IMR-90 (cell line): ENCODE data around the gene PLXNB3. TPM values are rescaled to one million over a fixed set of nuclear protein-coding genes. Genes with fewer than 3 reads are reported as not detected.

Experiments
- ATAC-seq: fragments of 200-7000 bp; cut with Tn5 transposase; 2 replicates; pipeline ENCODE4 v1.9.1; 2020; ENCODE audit warnings: low read depth, mild to moderate bottlenecking, moderate library complexity
- BruUV-seq: library from RNA; stranded (reverse); fragments of 400-500 nt; replicated peaks from 2 replicates; lab custom pipeline; 2021; lab: Mats Ljungman, UMichigan
- CTCF ChIA-PET: fragments of 300-600 bp; formaldehyde crosslinking; extraction: SDS; loops from one replicate; lab custom pipeline; 2021; ENCODE audit warnings: antibody characterized with exemption; lab: Yijun Ruan, JAX
- POLR2A ChIA-PET: fragments of 300-600 bp; sonication (Branson Sonifier 250); formaldehyde crosslinking; loops from one replicate; lab custom pipeline; 2022; ENCODE audit warnings: antibody characterized with exemption; ENCODE audit not compliant: unreplicated experiment; lab: Charles Lee
- DNase-seq: peaks from one replicate; pipeline ENCODE4 v3.0.0; 2013
- H2AFZ ChIP-seq: replicated peaks from 2 replicates; pipeline ENCODE3; 2013; ENCODE audit warnings: low read length, mild to moderate bottlenecking; ENCODE audit not compliant: poor library complexity
- H2AK5ac ChIP-seq: 2 replicates; pipeline ENCODE4 v1.6.1; 2013; ENCODE audit warnings: low read depth, low read length, inconsistent platforms
- H2AK9ac ChIP-seq: replicated peaks from 2 replicates; pipeline ENCODE3; 2013; ENCODE audit warnings: mild to moderate bottlenecking, low read depth, low read length, moderate library complexity; ENCODE audit not compliant: poor library complexity
- H2BK120ac ChIP-seq: 2 replicates; pipeline ENCODE4 v1.6.1; 2013; ENCODE audit warnings: low read depth, low read length, inconsistent platforms
- H2BK15ac ChIP-seq: 3 replicates; pipeline ENCODE4 v1.6.1; 2013; ENCODE audit warnings: low read depth, low read length, inconsistent platforms
- H2BK20ac ChIP-seq: 2 replicates; pipeline ENCODE4 v1.6.1; 2013; ENCODE audit warnings: low read depth, mild to moderate bottlenecking, inconsistent platforms, low read length, moderate library complexity
- H2BK5ac ChIP-seq: 2 replicates; pipeline ENCODE4 v1.6.1; 2013; ENCODE audit warnings: mild to moderate bottlenecking, low read depth, low read length, inconsistent platforms; ENCODE audit not compliant: poor library complexity, severe bottlenecking
- H3K14ac ChIP-seq: replicated peaks from 2 replicates; pipeline ENCODE4 v1.6.1; 2013; ENCODE audit warnings: low read depth, low read length, inconsistent platforms
- H3K18ac ChIP-seq: 2 replicates; pipeline ENCODE4 v1.6.1; 2013; ENCODE audit warnings: low read depth, low read length, control low read depth
- H3K23ac ChIP-seq: 2 replicates; pipeline ENCODE4 v1.6.1; 2013; ENCODE audit warnings: low read depth, low read length, inconsistent platforms
- H3K27ac ChIP-seq: 2 replicates; pipeline ENCODE4 v1.5.1; 2013; ENCODE audit warnings: mild to moderate bottlenecking, control low read depth, low read length; ENCODE audit not compliant: insufficient read depth
- H3K27me3 ChIP-seq: 2 replicates; pipeline ENCODE4 v1.6.1; 2013; ENCODE audit warnings: low read length; ENCODE audit not compliant: control insufficient read depth, insufficient read depth
- H3K36me3 ChIP-seq: 2 replicates; pipeline ENCODE4 v1.6.1; 2013; ENCODE audit warnings: low read length, mixed read lengths; ENCODE audit not compliant: control insufficient read depth, insufficient read depth
- H3K4ac ChIP-seq: 2 replicates; pipeline ENCODE4 v1.6.1; 2013; ENCODE audit warnings: low read depth, low read length, inconsistent platforms
- H3K4me1 ChIP-seq: 2 replicates; pipeline ENCODE4 v1.6.1; 2013; ENCODE audit warnings: low read length, mixed read lengths; ENCODE audit not compliant: control insufficient read depth, insufficient read depth
- H3K4me2 ChIP-seq: 2 replicates; pipeline ENCODE4 v1.6.1; 2013; ENCODE audit warnings: low read depth, mild to moderate bottlenecking, control low read depth, low read length, moderate library complexity
- H3K4me3 ChIP-seq: 2 replicates; pipeline ENCODE4 v1.5.1; 2013; ENCODE audit warnings: low read depth, mild to moderate bottlenecking, control low read depth, low read length, moderate library complexity; ENCODE audit not compliant: insufficient read depth
- H3K56ac ChIP-seq: 2 replicates; pipeline ENCODE4 v1.6.1; 2013; ENCODE audit warnings: low read length, inconsistent platforms; ENCODE audit not compliant: insufficient read depth; ENCODE audit errors: extremely low read depth
- H3K79me1 ChIP-seq, 2 experiments: 2 replicates each; pipeline ENCODE4 v1.6.1; 2013; ENCODE audit warnings: low read length in 2 of 2, inconsistent platforms in 1 of 2, low read depth in 1 of 2
- H3K9ac ChIP-seq: 2 replicates; pipeline ENCODE4 v1.6.1; 2013; ENCODE audit warnings: low read depth, low read length, control low read depth
- H3K9me1 ChIP-seq: 2 replicates; pipeline ENCODE4 v1.6.1; 2013; ENCODE audit warnings: low read length, inconsistent platforms; ENCODE audit not compliant: insufficient read depth
- H3K9me3 ChIP-seq: 2 replicates; pipeline ENCODE4 v1.6.1; 2013; ENCODE audit warnings: low read length; ENCODE audit not compliant: control insufficient read depth, insufficient read depth
- H4K20me1 ChIP-seq: 2 replicates; pipeline ENCODE4 v1.6.1; 2013; ENCODE audit warnings: low read length, inconsistent platforms; ENCODE audit not compliant: insufficient read depth
- H4K5ac ChIP-seq: 2 replicates; pipeline ENCODE4 v1.6.1; 2013; ENCODE audit warnings: mild to moderate bottlenecking, low read depth, low read length, control low read depth
- H4K8ac ChIP-seq, 2 experiments: 2 replicates each; pipeline ENCODE4 v1.6.1; 2013; ENCODE audit warnings: low read depth in 2 of 2, low read length in 2 of 2, control low read depth in 1 of 2, inconsistent platforms in 1 of 2
- H4K91ac ChIP-seq: 2 replicates; pipeline ENCODE4 v1.6.1; 2013; ENCODE audit warnings: low read depth, low read length, inconsistent platforms; ENCODE audit not compliant: insufficient read depth
- BHLHE40 ChIP-seq: fragments of 150-350 bp; IDR thresholded peaks from 2 replicates; pipeline ENCODE4 v1.6.1; 2016; ENCODE audit warnings: mild to moderate bottlenecking, low read depth, low read length
- CHD1 ChIP-seq: IDR thresholded peaks from 2 replicates; pipeline ENCODE4 v1.6.1; 2012; ENCODE audit warnings: low read depth, low read length, improper control_type of control experiment
- FOS ChIP-seq: fragments of 150-350 bp; IDR thresholded peaks from 2 replicates; pipeline ENCODE4 v1.6.1; 2016; ENCODE audit warnings: low read depth, low read length
- MAZ ChIP-seq: IDR thresholded peaks from 2 replicates; pipeline ENCODE4 v1.6.1; 2012; ENCODE audit warnings: low read depth, mild to moderate bottlenecking, low read length, improper control_type of control experiment, moderate library complexity, borderline replicate concordance
- MXI1 ChIP-seq: IDR thresholded peaks from 2 replicates; pipeline ENCODE4 v1.6.1; 2012; ENCODE audit warnings: low read depth, mild to moderate bottlenecking, low read length, moderate library complexity, borderline replicate concordance
- NFE2L2 ChIP-seq: fragments of 150-350 bp; IDR thresholded peaks from 2 replicates; pipeline ENCODE4 v1.6.1; 2016; ENCODE audit warnings: low read depth, mild to moderate bottlenecking, low read length
- RAD21 ChIP-seq: IDR thresholded peaks from 2 replicates; pipeline ENCODE4 v1.6.1; 2012; ENCODE audit warnings: low read length, improper control_type of control experiment
- RCOR1 ChIP-seq: IDR thresholded peaks from 2 replicates; pipeline ENCODE4 v1.6.1; 2012; ENCODE audit warnings: mild to moderate bottlenecking, low read length, improper control_type of control experiment; ENCODE audit not compliant: insufficient replicate concordance
- RFX5 ChIP-seq: IDR thresholded peaks from 2 replicates; pipeline ENCODE4 v1.8.0; 2012; ENCODE audit warnings: low read depth, mild to moderate bottlenecking, low read length, moderate library complexity
- WGBS, 2 experiments: methylation state at CpG; one replicate each; pipeline versions ENCODE4 v1.1.5 to v1.1.7; 2013; ENCODE audit warnings: missing lambda C conversion rate in 2 of 2; ENCODE audit not compliant: insufficient read length in 1 of 2; ENCODE audit errors: extremely low coverage in 2 of 2; 5-methylcytosine and 5-hydroxymethylcytosine counted together
- dilution Hi-C: fragments of 300-500 bp; cut with HindIII; formaldehyde crosslinking; loops from one replicate; pipeline ENCODE4 v1.14.3; 2018; ENCODE audit warnings: low sequenced_read_pairs; ENCODE audit not compliant: unreplicated experiment
- in situ Hi-C: fragments of 300-500 bp; cut with MboI; formaldehyde crosslinking; loops from 3 replicates; pipeline ENCODE4 v1.14.3; 2019; ENCODE audit warnings: low sequenced_read_pairs, inconsistent platforms, mixed read lengths
- intact Hi-C: fragments of 100-400 bp; cut with micrococcal nuclease; formaldehyde crosslinking; loops from 2 replicates; pipeline ENCODE4 v1.10.0; 2022
- polyA plus RNA-seq, 3 experiments: library from polyadenylated mRNA; depleted of rRNA; stranded (reverse); fragments of >200 nt; gene quantifications; 2 replicates each; pipeline ENCODE4 v1.2.3, GENCODE V29; 2012; ENCODE audit warnings: low replicate concordance in 1 of 3
- total RNA-seq: library from RNA; depleted of rRNA; stranded (reverse); fragments of >200 nt; gene quantifications from 2 replicates; pipeline ENCODE4 v1.2.3, GENCODE V29; 2012
- TF ChIP-seq, protein P1 (sequence below): conservative IDR thresholded peaks from 2 replicates; pipeline ENCODE4 v1.5.1; 2012; ENCODE audit warnings: mild to moderate bottlenecking, low read depth, low read length, improper control_type of control experiment
- TF ChIP-seq, protein P2 (sequence below): fragments of 150-350 bp; IDR thresholded peaks from 2 replicates; pipeline ENCODE4 v1.6.1; 2017; ENCODE audit warnings: mild to moderate bottlenecking, antibody characterized with exemption, low read length, low read depth

Gene PLXNB3
- total and polyA plus RNA-seq, 2 of the 4 experiments (the other 2 are of a cell fraction), result 0.36 to 22.3 TPM

DNA sequence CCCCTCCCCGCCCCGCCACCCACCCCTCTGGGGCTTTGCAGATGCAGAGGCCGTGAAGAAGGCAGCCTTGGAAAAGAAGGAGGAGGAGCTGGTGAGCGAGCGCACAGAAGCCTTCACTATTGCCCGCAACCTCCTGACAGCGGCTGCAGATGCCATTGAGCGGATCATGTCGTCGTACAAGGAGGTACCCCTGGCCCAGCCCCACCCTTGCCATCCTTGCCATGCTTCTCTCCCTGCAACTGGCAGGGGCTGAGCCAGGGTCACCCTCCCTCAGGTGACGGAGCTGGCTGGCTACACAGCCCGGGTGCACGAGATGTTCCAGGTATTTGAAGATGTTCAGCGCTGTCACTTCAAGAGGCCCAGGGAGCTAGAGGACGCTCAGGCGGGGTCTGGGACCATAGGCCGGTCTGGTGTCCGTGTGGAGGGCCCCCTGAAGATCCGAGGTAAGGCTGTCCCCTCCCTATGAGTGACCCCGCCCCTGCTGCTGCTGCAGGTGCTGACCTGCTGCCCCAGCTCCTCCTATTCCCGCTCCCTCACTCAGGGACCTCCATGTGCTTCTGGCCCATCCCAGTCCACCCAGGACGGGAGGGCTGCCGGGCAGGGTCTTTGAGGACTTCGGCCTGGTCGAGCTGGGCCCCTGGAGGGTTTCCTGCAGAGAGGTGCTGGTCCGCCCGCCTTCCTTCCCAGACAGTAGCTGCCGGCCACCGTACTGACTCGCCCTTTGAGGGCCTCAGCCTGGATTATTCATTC is 27.8 kb upstream of the PLXNB3 start:
- Histone ChIP-seq H2AK9ac (no peak overlapping the region), H2AFZ (no peak overlapping the region), H3K4ac (no peak overlapping the region), H2BK15ac (no peak overlapping the region), H2BK5ac (no peak overlapping the region), H3K23ac (no peak overlapping the region), H4K5ac (no peak overlapping the region), H3K36me3 (peaks cover 10% of the 10 kb centered on the region; the same call in 1 of the 2 replicates), H3K4me3 (no peak overlapping the region), H3K27me3 (no peaks in the 10 kb centered on the region), H2AK5ac (no peak overlapping the region), H3K4me1 (no peaks in the 10 kb centered on the region), H3K18ac (no peak overlapping the region), H3K4me2 (no peak overlapping the region), H4K8ac (no peak overlapping the region), H3K79me1 (no peaks in the 10 kb centered on the region), H4K91ac (no peak overlapping the region), H2BK120ac (no peak overlapping the region), H3K9me3 (0 out of 2 replicates have a peak, but pooled peaks cover 1% of the 10 kb centered on the region), H3K9me1 (no peaks in the 10 kb centered on the region), H2BK20ac (no peak overlapping the region), H3K9ac (no peak overlapping the region), H3K14ac (no peak overlapping the region), H4K20me1 (no peaks in the 10 kb centered on the region), H3K56ac (no peak overlapping the region), H3K27ac (no peak overlapping the region)
- no peak for ATAC-seq
- in situ Hi-C loops (no loop called here), intact Hi-C loops (no loop called here), dilution Hi-C loops (no loop called here)
- ChIA-PET CTCF (no interaction called here), POLR2A (no interaction called here)
- no TSS peak for BruUV-seq
- WGBS, 2 experiments, result 80% methylated on average over 11 of the region's 30 CpGs; no CpG with 5 or more reads in 1 of the 2 experiments
- TF ChIP-seq, protein P1, sequence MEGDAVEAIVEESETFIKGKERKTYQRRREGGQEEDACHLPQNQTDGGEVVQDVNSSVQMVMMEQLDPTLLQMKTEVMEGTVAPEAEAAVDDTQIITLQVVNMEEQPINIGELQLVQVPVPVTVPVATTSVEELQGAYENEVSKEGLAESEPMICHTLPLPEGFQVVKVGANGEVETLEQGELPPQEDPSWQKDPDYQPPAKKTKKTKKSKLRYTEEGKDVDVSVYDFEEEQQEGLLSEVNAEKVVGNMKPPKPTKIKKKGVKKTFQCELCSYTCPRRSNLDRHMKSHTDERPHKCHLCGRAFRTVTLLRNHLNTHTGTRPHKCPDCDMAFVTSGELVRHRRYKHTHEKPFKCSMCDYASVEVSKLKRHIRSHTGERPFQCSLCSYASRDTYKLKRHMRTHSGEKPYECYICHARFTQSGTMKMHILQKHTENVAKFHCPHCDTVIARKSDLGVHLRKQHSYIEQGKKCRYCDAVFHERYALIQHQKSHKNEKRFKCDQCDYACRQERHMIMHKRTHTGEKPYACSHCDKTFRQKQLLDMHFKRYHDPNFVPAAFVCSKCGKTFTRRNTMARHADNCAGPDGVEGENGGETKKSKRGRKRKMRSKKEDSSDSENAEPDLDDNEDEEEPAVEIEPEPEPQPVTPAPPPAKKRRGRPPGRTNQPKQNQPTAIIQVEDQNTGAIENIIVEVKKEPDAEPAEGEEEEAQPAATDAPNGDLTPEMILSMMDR, result no peak
- no peak for TF ChIP-seq FOS
- TF ChIP-seq MXI1, result no peak
- no peak for TF ChIP-seq BHLHE40
- TF ChIP-seq NFE2L2, result no peak
- no peak for TF ChIP-seq RCOR1
- TF ChIP-seq CHD1, result no peak
- TF ChIP-seq RFX5, result no peak
- TF ChIP-seq RAD21, result no peak
- no peak for TF ChIP-seq MAZ
- TF ChIP-seq, protein P2, sequence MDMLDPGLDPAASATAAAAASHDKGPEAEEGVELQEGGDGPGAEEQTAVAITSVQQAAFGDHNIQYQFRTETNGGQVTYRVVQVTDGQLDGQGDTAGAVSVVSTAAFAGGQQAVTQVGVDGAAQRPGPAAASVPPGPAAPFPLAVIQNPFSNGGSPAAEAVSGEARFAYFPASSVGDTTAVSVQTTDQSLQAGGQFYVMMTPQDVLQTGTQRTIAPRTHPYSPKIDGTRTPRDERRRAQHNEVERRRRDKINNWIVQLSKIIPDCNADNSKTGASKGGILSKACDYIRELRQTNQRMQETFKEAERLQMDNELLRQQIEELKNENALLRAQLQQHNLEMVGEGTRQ, result no peak
- no peak for DNase-seq
